Kasumi-1 (cell line): ENCODE results near the gene WDR53.
"Not testable (repeated sequence)": the region's sequence is repeated elsewhere in the genome, so short reads cannot be mapped to it uniquely, and the experiment has no call there.

Experiments
- DNase-seq, 2 experiments: peaks; one replicate each; lab custom pipeline; 2025; lab: John Stamatoyannopoulos, UW

WDR53 gene

GRCh38 chr3:196558476-196558875 is 9.9 kb downstream of the WDR53 start:
- no peak for DNase-seq

- no peak for DNase-seq
These were observed 11.1 kb downstream of the WDR53 start for GRCh38 chr3:196557236-196557635.

GRCh38 chr3:196555295-196555694 is 13.1 kb downstream of the WDR53 start:
- DNase-seq, result no peak

- DNase-seq, result peak; percentile 90 to 95
These were observed 14.1 kb downstream of the WDR53 start for GRCh38 chr3:196554205-196554604.

- DNase-seq, result no peak
These were observed 14.8 kb downstream of the WDR53 start for GRCh38 chr3:196553551-196553950.

GRCh38 chr3:196552253-196552652 is 16.1 kb downstream of the WDR53 start:
- DNase-seq, result no peak

- not testable (repeated sequence) for DNase-seq
These were observed 18.2 kb downstream of the WDR53 start for GRCh38 chr3:196550172-196550571.

- DNase-seq, result not testable (repeated sequence)
These were observed 19.0 kb downstream of the WDR53 start for GRCh38 chr3:196549312-196549711.

- no peak for DNase-seq
These were observed 21.3 kb downstream of the WDR53 start for GRCh38 chr3:196547067-196547466.

GRCh38 chr3:196546537-196546936 is 21.8 kb downstream of the WDR53 start:
- DNase-seq, result no peak

GRCh38 chr3:196544491-196544992 is 23.8 kb downstream of the WDR53 start:
- DNase-seq, result no peak

GRCh38 chr3:196541684-196542445 is 26.5 kb downstream of the WDR53 start:
- no peak for DNase-seq

GRCh38 chr3:196537319-196537984 is 30.9 kb downstream of the WDR53 start:
- DNase-seq, result peak; percentile 19 to 28

GRCh38 chr3:196533260-196533681 is 35.1 kb downstream of the WDR53 start:
- DNase-seq, result no peak

GRCh38 chr3:196531418-196531817 is 36.9 kb downstream of the WDR53 start:
- DNase-seq, result no peak

GRCh38 chr3:196528639-196529233 is 39.6 kb downstream of the WDR53 start:
- peak; percentile 75 to 78 for DNase-seq

GRCh38 chr3:196525141-196525540 is 43.2 kb downstream of the WDR53 start:
- DNase-seq, result no peak

GRCh38 chr3:196524527-196524926 is 43.8 kb downstream of the WDR53 start:
- peak; percentile 77 to 79 for DNase-seq

GRCh38 chr3:196523841-196524240 is 44.5 kb downstream of the WDR53 start:
- no peak for DNase-seq

- DNase-seq, result not testable (repeated sequence)
These were observed 47.1 kb downstream of the WDR53 start for GRCh38 chr3:196521291-196521690.

- peak in 1 of 2 experiments; percentile 28 for DNase-seq
These were observed 48.7 kb downstream of the WDR53 start for GRCh38 chr3:196519718-196520082.

- peak; percentile 60 to 65 for DNase-seq
These were observed 49.2 kb downstream of the WDR53 start for GRCh38 chr3:196518966-196519717.
